ENCODE data around the gene KDSR.
A peak's percentile ranks its signal among the peaks of the same experiment; 100 is the strongest.

Gene KDSR, protein sequence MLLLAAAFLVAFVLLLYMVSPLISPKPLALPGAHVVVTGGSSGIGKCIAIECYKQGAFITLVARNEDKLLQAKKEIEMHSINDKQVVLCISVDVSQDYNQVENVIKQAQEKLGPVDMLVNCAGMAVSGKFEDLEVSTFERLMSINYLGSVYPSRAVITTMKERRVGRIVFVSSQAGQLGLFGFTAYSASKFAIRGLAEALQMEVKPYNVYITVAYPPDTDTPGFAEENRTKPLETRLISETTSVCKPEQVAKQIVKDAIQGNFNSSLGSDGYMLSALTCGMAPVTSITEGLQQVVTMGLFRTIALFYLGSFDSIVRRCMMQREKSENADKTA

DNA sequence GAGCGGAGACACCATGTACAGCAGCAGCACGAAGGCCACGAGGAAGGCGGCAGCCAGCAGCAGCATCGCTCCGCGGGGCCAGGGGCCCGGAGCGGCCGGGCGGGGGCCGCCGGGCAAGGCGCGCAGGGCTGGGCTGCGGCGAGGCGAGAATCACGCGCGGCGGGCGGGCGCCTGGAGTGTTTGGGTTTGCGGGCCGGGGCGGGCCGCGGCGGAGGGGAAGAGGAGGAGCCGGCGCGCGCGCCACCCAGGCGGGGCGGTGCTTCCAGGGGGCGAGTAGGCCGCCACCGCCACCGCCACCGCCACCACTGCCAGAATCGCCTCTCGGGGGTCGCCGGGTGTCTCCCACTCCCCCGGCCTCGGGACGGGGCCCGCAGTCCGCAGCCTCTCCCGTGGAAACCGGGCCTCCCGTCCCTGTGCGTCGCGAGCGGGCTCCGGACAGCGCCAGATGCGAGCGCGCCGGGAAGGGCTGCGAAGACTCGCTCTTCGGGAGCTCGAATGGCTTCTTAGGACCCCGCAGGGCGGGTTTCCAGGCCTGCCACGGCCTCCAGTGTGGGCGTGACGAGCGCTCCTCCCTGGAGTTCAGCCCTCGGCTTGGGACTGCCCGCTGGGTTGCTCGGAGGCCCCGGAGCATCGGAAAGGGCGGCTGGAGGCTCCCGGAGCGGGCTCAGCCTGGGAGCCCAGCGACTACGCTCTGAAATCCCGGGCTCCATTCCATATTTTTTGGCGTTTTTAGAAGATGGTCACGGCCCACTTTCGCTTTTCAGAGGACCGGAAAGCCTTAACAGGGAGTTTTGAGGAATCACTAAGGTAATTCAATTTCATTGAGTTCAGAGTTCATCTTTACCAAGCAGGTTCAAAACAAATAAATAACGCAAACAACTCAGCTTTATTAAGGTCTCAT is at the start of gene KDSR:
KDSR (minus strand) TSS at position 154 of the 901 bp plus-strand sequence; CDS start at position 66, 88 bp downstream.
- peak; percentile 75 for DNase-seq

DNA sequence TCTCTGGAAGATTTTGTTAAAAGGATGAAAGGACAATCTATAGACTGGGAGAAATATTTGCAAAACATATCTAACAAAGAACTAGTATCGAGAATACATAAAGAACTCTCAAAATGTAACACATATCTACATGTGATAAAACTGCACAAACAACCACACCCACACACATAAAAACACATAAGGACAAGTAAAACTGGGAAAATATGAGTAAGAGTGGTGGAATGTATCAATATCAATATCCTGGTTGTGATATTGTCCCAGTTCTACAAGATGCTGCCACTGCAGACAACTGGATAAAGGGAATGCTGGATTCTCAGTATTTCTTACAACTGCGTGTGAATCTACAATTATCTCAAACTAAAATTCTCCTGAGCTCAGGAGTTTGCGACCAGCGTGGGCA is 45.9 kb upstream of the KDSR start:
- DNase-seq: no peak

DNA sequence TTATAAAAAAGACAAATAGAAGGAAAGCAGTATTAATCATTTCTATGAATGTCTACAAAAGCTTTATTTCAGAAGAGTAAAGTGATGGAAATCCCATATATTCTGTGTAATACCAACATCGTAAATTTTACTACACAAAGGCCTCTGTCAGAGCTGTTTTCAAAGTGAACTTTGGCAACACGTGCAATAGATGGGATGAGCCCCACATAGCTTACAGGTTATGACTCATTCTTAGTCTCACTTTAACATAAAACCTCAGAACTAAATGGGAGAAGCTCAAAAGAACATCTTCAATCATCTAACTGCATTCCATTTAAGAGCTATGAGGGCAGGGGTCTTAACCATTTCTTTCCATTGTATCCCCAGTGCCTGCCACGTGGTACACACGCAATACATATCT is 43.8 kb upstream of the KDSR start:
- DNase-seq: no peak

DNA sequence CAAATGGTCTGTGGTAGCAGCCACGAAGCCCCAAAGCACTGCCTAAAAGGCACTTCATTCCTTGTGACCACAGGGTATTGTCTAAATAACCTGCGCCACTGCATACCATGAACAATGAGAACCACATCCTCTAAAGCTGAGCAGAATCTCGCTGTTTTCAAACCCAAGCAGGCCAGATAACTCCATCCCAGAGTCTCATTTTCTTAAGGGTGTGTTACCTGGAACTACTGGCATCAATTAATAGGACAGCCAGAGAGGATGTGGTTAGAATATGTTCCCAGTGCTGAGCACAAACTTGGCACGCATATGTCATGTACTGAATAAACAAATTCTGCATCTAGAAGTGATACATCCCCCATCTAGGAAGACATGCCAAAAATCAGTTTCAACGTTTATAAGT is 42.3 kb upstream of the KDSR start:
- DNase-seq: no peak

DNA sequence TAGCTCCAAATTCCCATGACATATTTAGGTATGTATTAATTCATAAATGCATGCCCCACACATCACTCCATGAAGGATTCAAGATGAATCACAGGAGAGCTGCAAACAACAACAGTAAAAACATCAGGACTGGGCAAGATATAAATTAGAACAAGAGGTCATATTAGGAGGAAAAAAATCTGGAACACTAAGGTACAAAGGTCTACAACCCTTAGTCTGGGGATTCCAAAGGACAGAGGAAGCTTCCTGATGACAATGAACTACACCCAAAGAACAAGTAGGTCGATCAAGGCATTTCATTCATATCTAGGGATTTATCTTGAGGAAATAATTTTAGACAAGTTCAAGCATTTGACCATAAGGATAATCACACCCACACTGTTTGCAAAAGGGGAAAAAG is 40.7 kb upstream of the KDSR start:
- DNase-seq: no peak

DNA sequence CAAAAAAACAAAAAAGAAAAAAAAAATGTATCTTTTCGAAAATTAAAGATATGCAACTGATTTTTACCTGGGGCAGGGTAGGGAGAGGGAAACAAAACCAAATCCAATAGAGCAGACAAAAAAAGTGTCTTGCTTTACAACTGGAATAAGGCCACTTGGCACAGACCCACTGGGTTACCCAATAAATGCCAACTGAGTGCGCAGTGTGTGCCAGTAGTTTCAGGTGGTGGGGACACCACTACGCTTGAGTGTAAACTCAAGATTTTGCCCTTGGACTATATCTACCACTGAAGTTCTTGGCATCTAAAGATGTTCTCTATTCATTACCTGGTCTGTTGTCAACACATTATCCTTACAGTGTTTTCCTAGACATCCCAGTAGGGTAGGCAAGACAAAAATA is 39.0 kb upstream of the KDSR start:
- no peak for DNase-seq

DNA sequence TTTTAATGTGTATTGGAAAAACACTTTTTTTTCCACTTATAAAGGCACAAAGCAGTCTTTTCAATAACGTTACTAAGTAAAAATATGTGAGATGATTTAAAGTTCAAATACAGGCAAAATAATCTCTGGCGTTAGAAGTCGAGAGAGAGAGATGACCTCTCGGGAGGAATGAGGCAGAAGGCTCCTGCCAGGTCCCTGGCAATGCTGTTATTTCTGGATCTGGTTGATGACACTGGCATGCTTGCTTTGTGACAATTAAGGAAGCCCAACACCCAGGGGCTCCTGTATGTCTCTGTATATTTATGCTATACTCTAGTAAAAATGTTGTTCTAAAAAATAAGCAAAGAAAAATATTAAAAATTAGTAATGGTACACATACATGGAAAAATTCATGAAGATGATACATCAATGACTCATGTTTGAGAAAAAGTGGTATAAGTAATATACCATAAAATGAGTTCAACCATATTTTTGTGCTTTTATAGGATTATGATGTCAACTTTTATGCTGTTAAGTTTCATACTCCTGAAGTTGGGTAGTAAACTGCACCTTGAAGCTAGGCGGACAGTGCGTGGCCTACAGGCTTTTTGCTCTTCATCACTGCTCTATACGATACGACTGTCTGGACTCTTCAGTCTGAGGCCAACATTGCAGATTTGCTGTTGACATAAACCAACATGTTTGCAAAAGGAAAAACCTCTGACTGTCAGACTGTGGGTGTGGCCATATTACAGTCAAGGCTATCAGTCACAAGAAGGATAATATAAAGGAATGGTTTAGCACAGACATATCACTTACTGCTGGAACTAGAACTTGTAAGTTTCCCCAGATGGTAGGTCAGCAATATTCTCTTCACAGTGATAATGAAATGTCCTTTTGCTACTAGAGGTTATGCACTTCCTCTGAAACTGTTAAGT is 35.5 kb upstream of the KDSR start:
- DNase-seq: no peak

DNA sequence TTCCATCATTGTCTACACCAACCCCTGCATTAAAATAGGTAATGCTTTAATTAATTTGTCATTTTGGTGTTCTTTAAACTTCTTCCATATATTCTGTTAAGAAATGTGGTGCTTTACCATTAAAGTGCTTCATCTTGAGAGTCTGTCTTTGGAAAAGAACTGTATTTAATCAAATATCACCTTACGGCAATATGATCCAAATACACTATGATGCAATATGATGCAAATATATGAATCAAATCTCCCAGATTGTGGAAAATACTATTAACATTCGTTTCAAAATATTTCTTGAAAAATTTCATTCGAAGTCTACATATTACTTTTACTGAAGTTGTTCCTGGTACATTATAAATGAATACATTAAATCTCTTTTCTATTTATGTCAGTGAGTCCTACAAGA is 32.3 kb upstream of the KDSR start:
- no peak for DNase-seq

DNA sequence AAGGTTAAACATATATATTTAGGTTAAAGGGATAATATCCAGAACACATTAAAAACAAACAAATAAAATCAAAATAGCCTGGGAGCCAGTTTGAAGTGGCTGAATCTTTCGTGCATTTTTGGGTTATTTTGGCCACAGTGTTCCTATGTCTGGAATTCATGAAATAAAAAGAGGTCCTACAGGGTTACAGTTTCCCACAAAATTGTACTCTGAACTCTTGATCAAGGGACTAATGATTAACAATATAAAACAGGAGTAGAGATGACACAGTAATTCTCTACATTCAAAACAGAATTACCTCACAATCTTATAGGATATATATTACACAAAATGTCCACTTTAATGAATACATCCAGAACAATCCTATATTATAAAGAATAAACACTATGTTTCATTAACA is 30.3 kb upstream of the KDSR start:
- no peak for DNase-seq

DNA sequence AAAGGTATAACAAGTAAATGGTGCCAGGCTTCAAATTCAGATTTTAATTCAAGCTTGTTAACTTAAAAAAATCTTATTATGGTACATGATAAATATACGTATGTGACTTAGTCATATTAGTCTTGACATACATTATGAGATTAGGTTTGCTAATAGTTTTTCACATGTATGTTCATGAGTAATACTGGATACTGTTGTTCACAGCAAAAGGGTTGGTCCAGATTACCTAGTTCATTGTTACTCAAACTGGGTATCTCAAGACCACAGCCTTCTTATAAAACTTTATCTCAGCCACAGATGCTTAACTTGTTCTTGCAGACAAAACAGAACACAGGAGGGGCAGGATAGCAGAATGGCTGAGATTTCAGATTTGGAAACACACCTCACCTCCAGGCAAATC is 28.5 kb upstream of the KDSR start:
- DNase-seq: no peak

DNA sequence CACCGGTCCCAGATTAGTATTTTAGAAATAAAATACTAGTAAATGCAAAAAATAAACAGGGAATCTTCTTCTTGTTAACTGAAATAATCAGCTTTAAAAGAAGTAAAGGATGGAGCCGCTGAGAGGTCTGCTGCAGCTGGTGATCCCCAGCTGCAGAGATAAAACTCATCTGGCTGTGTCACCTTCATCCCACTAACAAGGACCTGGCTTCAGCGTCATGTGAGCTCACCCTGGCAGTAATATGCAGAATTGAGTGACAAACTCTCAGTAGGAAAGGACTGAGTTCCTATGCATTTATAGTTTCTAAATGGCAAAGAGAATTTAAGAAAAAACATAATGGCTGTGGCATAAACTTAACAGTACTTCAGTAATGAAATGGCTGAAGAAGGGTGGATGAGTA is 27.9 kb upstream of the KDSR start:
- DNase-seq: no peak

DNA sequence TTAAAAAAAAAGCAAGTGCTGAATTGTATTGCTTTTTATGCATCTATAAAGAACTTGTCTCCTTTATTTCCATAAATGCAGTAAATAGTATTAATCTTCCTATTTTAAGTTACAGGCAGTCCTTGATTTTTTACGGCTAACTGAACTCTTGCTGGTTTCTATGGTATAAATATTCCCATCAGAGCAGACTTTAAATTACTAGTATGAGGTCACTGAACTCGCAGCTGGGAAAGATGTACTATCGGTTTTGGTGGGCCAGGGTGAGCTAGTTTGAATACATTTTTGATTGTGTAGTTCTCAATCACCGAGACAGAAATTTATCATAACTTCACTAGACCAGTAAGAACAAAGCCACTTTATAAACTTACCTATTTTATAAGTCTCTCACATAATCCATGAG is 20.9 kb upstream of the KDSR start:
- DNase-seq: no peak

DNA sequence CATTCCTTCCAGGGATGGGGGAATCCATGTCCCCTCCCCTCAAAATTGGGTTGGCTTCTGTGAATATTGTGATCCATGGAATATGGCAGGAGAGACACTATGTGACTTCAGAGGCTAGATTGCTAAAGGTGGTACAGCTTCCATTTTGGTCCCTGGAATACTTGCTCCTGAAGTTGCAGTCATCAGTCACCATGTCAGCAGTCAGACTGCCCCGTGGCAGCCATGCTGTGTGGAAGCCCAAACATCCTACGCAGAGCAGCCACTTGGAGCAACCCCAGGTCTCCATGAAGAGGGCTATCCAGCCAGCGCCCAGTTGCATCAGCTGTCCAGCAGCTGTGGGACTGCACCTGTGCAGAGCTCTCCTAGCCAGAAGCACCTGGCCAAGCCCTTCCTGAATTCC is 15.8 kb upstream of the KDSR start:
- DNase-seq: no peak

DNA sequence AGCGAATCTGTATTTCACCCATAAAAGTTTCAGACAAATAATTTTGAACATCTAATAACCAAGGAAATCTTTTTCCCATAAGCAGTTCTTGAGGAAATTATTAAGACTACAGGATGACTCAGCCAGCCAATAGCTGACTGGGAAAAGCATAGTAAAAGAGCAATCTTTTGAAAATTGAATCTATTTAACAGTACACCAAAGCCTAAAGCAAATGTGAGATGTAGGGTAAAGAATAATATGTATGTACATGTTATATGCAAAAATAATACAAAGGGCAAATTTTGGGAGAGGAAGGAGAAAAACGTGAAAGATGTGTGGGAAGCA is 12.6 kb upstream of the KDSR start:
- DNase-seq: no peak

DNA sequence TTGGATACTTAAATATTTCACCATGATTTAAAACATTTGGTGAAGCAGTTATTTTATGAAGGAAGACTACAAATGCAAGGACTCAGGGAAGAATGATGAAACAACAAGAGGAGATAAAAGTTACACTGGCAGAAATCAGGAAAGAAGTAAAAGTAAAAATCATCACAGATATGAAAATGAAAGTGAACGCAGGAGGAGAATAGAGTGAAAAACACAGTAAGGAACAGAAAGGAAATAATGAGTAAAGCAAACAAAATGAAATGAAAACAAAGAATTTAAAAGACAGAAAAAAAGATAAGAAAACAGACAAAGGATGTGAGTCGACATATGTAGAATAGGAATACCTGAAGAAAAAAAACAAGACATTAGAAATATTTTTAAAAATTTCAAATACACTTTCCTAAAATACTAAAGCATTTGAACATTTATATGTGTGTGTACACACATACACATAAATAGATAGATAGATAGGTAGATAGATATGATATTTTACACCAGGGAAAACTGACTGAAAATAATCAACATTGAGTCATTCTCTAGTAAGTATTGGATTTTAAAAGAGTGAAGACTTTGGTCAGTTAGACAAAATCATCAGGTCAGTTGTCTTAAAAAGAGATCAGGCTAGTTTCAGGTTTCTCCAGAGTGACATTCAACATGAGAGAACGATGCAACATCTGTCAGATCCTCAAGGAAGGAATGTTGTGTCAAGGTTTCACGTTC is 12.1 kb upstream of the KDSR start:
- no peak for DNase-seq

DNA sequence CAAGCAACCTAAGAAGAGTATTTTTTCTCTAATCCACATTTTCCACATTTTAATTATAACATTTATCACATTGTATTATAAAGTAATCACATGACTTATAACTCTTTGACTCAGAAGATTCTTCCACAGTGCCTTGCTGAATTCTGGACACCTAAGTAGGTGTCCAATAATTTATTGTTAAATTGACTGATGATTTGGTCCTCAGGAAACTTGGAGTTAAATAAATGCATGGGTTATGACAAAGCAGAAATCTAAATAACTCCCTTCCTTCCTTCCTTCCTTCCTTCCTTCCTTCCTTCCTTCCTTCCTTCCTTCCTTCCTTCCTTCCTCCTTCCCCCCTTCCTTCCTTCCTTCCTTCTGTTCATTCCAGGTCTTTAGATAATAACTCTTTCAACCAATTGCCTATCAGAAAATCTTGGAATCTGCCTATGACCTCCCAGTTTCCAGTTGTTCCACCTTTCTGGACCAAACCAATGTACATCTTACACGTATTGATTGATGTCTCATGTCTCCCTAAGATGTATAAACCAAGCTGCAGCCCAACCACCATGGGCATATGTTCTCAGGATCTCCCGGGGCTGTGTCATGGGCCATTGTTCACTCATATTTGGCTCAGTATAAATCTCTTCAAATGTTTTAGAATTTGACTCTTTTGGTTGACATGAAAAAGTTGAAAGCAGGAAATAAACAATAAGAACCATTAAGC is 10.4 kb upstream of the KDSR start:
- no peak for DNase-seq

DNA sequence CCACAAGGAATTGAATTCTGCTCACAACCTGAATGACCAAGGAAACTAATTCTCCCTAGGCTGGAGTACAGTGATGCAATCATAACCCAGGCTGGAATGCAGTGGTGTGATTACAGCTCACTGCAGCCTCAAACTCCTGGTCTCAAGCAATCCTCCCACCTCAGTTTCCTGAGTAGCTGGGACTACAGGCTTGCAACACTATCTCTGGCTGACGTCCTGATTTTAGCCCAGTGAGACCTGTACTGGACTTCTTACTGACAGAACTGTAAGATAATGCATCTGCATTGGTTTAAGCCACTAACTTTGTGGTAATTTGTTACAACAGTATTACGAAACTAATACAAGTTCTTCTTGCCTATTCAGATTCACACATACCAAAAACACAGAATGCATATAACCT is 9.5 kb upstream of the KDSR start:
- DNase-seq: no peak

DNA sequence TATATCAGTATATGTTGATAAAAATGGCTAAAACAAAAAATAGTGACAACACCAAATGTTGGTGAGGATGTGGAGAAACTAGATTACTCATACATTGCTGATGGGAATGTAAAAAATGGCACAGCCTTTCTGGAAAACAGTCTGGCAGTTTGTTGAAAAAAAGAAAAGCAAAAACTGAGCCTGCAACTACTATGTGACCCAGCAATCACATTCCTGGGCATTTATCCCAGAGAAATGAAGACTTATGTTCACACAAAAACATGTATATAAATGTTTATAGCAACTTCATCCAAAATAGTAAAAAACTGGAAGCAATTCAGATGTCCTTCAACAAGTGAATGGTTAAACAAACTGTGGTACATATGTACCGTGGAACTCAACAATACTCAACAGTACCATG is 7.5 kb upstream of the KDSR start:
- DNase-seq: no peak

DNA sequence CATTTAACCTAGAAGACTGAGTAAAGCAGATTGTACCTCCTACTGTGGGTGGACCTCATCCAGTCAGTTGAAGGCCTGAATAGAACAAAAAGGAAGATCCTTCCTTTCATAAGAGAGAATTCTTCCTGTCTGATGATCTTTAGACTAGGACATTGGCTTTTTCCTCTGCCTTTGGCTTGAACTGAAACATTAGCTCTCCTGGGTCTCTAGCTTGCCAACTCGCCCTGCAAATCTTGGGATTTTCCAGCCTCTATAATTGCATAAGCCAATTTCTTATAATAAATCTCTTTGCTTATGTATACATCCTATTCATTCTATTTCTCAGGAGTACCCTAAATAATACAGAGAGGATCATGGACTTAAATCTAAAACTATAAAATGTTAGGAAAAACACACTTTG is 6.2 kb upstream of the KDSR start:
- DNase-seq: no peak

DNA sequence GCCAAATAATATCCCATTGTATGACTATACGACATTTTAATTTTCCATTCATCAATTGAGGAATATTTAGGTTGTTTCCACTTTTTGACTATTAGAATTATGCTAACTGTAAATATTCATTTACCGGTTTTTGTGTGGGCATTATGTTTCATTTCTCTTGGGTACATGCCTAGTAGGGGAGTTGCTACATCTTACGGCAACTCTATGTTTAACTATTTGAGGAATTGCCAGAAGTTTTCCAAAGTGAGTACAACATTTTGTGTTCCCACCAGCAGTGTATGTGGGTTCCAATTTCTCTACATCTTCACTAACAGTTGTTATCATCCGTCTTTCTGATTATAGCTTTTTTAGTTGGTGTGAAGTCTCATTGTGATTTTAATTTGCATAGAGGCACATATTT is 1.6 kb upstream of the KDSR start:
- no peak for DNase-seq

DNA sequence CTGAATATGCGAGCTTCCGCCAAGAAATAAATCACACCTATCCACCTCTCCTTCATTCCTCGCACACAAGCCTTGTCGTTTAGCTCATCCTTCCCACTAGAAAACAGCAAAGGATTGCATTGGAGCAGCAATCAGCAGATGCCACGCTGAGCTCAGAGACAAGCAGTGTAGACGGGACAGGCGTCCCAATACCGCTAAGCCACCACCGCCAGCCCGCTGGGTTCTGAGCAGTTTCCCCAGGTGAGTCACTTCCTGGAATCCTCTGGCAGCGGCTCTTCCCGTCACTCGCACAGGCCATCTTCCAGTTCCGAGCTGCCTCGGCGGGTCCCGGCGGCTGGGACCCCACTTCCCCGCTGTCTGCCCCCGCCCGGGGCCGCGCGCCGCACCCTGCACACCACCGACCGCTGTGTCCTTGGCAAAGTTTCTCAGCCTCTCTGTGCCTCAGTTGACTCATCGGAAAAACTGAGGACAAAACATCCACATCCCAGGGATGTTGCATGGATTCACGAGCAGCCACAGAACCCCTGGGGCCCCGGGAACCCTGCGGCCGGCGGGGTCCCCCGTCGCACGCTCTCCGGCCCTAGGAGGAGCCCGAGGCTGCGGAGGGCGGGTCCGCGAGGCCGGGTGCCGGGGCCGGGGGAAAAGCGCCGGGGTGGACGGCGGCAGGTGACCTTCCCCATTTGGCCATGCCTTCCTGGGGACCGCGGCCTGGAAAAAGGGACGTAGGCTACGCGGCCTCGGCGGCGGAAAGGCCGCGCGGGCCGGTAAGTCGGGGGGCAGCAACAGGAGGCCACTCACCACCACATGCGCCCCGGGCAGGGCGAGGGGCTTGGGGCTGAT is 573 bp downstream of the KDSR start:
- DNase-seq: peak; percentile 30
